HCEC 1CT (cell line): Measurements from ENCODE around the gene SNX25.

Experiments
- DNase-seq: peaks from one replicate; pipeline ENCODE4 v3.0.0-alpha.2; 2017

The SNX25 gene

DNA sequence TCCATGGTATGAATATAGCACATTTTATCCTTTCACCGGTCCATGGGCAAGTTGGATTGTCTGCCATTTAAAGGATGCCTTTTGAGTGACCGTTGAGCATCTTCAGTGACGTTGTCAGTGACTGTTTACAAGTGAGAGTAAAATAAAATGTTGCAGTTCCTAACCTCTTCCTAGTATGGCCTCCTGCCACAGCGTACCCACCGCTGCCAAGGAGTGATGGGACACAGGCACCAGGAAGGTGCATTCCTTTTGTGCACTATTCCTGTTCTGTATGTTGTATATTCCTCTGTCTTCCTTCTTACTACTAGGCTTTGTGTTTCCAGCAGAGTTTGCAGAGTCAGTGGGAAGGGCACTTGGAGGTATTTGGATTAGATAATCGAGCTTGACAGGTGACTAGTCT is 61.5 kb downstream of the SNX25 start:
- DNase-seq: no peak

DNA sequence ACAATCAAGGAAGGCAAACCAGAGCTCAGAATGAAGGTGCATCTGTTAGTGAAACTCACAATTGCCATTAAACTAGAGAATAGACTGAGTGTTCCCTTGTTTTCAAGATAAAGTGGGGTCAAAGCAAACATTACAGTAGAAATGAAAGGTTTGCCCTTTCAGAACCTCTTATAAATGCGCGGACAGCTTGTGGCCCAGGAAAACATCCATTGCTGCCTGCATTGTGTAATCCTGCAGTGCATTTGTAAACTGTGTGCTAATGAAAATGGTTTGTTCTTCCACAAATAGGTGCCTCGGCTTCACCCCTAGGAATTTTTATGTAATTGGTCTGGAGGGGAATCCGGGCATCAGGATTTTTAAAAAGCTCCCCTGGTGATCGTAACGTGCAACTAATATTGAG is 62.8 kb downstream of the SNX25 start:
- DNase-seq: no peak

DNA sequence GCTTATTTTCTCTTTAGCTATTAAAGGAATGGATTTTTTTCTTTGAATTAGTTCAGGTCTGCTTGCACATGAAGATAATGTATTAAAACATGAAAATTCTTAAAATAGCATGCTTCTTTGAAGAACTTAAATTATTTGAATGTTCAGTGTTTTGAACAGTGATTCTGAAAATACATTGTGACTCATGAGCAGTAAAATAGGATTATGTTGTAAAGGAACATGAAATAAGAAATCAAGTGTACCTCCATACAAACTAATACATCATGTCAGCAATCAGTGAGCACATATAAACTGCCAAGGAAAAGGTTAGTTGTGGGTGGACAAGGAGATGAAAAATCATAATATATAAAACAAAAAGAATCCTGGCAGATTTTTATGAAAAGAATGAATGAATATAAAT is 66.1 kb downstream of the SNX25 start:
- DNase-seq: no peak

DNA sequence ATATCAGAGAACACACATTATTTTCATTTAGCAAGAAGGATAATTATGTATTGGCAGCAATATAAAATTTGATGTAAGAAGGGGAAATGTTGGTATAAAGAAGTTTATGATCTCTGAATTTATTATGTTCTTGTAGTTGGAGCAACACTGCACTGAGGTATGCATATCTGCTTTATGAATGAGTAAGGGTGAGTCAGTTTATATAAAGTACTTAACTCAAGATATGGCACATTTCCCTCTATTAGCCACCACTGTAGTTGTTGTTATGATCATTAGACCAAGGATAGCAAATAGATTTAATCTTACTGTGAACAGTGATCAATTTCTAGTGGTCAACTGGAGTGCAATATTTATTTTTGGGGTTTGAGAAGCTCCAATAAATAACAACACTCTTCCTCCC is 66.6 kb downstream of the SNX25 start:
- peak; percentile 55 for DNase-seq

DNA sequence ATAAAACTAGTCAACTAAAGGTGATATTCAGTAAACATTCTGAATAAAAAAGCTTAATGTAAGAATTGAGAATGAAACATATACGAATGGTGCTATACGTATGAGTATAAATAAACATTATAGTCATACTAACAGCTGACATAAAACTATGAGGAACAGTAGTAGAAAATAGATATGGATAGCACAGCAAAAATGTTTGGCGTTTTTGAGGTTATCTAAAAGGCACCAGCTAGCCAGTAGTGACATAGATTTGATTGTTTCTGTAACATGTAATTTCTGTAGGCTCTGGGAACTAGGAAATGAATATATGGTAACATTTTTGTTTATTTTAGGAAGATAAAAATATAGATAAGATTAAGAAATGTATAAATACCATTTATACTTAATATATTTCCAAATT is 69.3 kb downstream of the SNX25 start:
- DNase-seq: no peak

DNA sequence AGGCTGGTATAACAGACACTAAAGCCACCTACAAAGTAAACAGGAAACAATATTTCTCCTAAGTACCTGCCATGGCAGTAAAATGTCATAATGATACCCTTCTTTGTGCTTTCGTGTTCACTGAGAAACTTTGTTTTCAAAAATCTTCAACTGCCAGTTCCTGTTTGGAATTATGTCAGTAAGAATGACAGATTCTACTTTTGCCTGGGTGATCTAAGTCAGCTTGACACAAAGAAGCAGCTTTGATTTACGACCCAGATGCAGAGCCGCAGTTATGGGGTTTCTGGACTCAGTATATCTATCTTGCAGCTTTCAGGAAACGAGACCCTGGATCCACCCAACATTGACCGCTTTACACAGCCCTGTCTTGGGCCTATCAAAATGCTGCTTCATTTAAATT is 71.2 kb downstream of the SNX25 start:
- DNase-seq: no peak

DNA sequence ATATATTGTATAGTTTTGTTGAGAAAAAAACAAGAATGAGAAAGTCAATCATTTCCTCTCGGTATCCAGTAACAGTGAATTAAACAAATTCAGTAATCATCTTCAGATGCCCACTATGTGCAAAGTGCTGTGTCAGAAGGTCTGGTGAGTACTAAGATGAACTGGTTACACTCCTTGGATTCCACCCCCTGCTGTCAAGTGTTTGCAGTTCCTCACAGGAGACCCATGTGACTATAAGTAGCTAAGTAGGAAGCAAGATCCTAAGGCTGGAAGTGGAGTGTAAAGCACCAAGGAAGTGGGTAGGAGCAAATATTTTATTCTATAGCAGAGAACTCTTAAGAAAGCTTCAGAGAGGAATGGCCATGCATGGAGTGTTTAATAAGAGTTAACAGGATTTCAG is 73.6 kb downstream of the SNX25 start:
- peak; percentile 11 for DNase-seq

DNA sequence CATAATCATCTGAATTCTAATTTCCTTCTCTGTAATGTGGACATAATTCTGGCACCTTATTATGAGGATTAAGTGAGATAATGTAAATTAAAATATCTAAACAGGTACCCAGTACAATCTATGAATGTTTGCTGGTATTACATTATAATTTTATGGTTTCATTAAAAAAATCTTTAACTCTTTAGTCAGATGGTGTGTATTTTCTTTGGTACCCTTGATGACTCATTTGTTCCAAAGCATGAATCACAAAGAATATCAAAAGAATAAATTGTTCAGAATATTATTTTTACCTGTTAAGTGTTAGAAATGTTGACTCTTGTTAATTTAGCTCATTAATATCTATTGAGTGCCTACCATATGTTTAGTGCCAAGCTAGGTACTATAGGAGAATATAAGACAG is 74.3 kb downstream of the SNX25 start:
- DNase-seq: peak; percentile 37

DNA sequence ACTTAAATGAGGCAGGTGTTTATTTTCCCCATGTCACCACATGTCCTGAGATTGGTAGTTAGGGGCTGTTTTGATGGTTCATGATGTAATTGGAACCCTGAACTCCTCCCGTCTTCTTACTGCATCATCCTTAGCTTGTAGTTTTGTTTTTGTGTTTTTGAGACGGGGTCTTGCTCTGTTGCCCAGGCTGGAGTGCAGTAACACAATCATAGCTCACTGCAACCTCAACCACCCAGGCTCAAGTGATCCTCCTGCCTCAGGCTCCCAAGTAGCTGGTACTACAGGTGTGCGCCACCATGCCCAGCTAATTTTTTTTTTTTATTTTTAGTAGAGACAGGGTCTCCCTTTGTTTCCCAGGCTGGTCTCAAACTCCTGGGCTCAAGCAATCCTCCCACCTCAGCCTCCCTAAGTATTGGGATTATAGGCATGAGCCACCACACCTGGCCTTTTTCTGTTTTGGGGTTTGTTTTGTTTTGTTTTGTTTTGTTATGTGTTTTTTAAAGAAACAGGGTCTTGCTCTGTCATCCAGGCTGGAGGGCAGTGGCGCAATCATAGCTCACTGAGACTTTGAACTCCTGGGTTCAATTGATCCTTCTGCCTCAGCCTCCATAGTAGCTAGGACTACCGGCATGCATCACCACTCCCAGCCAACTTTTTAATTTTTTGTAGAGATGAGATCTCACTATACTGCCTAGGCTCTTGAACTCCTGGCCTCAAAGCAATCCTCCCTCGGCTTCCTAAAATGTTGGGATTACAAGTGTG is 76.4 kb downstream of the SNX25 start:
- DNase-seq: no peak

DNA sequence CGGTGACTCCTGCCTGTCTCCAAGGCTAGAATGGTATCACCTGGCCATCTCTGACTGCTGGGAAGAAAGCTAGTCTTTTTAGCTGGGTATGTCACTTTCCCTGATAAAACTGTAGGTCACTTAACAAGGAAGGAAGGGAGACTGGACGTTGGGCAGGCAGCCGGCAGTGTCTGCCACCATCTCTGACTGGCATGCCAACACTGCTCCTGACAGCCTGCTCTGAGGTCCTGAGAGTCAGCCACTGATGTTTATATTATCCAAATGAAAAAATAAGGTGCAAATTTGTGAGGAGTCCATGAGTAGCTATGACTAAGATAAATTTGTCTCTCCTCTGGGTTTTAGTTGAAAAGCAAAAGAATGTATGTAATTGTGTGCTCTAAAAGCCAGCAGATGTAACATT is 77.2 kb downstream of the SNX25 start:
- DNase-seq: no peak

DNA sequence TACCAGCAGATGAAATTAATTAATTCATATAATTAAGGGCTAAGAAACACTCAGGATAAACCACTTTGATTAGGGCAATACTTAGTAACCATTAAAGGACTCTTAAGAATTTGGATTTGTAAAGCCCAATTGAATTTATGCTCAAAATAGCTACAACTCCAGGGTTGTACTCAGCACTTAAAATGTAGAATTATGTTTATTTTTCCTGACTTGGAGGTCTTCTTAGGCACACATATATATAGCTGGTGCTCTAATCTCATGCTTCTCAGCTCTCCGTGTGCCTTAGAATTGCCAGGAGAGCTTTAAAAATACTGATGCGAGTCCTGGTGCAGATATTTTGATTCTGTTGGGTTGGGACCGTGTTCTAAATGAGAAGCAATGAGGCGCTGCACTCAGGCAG is 77.6 kb downstream of the SNX25 start:
- DNase-seq: no peak

DNA sequence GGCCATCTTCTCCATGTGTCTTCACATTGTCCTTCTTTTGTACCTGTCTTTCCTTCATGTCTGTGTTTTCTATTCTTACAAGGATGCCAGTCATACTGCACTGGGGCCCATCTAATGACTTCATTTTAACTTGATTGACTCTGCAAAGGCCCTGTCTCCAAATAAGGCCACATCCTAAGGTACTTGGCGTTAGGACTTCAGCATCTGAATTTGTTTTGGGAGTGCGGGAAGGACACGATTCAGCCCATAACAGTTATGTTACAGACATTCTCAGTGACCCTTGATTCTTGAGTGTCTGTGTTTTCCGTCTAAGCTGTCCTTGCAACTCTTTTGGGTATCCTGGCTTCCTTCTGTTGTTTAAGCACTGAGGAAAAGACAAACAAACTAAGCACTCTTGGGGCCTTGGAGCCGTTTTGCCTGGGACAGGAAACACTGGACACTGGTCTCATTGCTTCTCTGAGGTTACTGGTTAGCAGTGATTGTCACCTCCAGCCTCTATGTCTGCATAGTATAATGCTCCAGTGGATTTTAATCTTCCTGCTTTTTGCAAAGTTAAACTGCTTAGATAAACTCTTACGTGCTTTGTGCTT is 80.7 kb downstream of the SNX25 start:
- no peak for DNase-seq

DNA sequence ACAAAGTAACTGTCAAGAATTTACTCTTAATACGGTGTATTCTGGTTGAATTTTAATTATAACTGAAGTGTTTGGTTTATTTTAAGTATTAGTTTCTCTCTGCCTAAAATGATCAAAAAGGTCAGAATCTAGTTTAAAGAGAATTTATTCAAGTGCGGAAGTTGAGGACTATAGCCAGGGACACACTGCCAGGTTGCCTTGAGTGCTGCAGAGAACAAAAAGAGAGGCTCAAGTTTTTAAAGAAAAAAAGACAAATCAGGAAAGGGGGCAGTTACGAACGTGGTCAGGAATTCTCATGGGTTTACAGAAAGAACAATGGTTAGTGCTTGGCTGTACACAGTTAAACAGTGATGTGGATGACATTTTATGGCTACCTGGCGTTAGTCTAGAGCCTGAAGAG is 81.3 kb downstream of the SNX25 start:
- no peak for DNase-seq

DNA sequence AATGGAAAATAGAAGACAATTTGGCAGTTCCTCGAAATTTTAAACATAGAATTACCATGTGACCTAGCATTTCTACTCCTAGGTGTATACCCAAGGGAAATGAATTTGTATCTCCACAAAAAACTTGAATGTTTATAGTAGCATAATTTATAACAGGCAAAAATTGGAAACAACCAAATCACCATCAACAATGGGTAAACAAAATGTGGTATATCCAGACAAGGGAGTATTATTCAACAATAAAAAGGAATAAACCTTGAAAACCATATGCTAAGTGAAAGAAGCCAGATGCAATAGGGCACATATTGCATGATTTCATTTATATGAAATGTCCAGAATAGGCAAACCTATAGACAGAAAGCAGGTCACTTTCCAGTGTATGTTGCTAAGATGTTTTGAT is 83.8 kb downstream of the SNX25 start:
- DNase-seq: no peak

DNA sequence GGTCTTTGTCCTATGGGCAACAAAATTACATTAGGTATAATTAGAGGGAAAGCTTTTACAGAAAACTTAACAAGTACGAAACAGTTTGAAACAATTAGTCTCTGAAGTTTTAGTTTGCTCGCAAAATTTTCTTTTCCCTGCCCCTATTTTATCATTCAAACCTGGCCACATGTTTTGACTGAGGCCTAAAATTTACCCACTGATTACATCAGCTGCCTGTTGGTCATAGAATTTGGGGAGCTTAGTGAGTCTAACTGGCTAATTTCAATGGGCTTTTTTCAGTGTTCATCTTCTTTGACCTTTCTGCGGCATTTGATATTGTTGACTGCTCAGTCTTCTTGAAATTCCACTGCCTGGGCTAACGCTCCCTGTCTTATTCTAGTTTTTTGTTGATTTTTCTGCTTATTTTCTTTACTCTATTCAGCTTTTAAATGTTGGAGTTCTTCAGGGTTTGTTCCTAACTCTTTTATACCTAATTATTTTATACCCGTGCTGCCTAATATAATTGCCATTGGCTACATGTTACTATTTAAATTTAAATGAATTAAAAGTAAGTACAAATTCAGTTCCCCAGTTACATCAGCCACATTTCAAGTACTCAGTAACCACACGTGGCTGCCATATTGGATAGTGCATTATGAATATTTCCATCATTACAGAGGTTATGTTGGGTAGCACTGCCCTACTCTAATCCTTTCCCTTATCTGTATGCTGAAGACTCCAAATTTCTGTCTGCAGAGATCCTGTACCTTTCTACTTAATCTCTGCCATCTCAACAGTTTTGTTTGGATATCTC is 87.5 kb downstream of the SNX25 start:
- no peak for DNase-seq

DNA sequence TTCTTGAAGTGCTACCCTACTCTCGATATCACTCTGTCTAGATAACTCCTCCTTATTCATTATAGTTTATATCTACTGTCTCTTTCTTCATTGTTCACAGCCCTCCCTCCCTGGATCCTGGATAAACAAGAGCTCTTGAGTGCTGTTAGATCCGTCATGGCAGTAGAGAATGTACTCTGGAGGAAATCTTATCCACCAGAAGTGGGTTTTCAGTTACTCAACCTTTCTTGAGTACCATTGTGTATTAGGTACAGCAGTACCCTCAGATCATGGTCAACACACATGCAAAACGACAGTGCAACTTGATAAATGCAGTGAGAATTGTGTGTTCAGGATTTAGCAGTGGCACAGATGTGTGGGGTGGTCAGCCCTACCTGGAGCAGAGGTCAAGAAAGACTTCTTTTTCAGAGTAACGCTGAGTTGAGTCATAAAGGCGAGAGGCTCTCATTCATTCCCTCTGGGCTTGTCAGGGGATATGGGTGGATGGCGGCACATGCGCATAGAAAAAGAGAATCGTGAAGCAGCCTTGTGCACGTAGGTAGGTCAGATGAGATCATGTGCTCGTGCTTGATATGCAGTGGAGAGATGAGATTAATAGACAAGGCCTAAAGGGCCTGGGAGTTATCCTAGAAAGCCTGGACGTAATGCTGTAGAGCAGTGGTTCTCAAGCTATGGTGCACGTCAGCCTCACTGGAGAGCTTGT is 89.5 kb downstream of the SNX25 start:
- no peak for DNase-seq

DNA sequence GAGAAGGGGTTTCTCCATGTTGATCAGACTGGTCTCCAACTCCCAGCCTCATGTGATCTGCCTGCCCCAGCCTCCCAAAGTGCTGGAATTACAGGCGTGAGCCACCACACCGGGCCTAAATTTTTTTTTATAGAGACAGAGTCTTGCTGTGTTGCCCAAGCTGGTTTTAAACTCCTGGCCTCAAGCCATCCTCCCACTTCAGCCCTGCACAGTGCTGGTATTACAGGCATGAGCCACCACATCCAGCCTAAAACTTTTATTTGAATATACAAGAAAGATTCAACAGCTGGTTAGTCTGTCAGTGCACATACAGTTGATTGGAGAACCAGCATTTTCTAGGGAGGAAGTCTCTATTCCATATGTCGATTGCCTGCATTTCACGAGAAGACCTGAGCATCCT is 95.1 kb downstream of the SNX25 start:
- no peak for DNase-seq

DNA sequence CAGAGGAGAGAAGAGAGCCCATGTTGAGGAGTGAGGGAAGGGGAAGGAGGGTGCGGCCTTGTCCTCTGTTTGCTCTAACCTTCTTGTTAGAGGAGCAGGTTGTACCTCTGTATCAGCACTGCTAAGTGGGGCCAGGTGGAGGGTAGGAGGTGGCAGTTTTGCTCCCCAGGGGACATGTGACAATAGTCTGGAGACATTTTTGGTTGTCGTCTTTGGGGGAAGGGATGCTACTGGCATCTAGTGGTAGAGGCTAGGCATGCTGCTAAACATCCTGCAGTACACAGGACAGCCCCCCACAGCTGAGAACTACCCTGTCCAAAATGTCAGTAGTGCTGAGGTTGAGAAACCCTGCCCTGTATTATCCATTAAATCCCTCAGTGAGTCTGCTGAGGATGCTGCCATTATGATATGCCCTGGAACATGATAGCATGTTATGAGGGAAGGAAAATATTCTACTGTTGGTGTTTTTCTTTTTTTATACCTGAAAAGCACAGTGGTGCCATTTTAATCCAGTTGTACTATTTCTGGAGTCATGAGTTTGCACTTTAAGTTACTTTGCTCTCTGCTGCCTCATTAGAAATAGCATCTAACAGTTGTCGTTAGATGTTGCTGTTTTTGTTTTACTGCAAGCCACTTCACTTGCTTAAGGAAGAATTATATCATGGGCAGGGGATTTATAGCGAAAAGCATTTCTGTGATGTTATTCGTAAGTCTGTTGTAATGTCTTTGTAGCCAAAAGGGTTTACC is 95.7 kb downstream of the SNX25 start:
- peak; percentile 20 for DNase-seq

DNA sequence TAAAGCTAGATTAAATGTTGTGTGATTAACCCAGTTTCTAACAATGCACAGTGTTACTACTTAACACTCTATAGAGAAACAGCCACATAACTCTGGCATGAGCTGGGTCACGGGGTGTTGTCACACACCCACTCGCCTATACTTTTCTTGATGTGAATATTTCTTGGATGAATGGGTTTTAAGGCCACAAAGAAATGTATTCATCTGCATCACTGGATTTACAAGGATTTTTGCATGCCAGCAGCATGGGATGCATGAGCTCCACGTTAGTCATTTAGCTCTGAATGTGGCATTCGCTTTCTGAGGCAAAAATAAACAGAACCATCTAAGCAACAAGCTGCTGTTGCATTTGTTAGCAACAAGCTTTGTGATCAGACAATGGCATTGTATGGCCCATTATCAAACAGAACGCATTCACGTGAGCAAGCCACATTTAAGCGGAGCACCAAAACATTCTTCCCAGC is 96.6 kb downstream of the SNX25 start:
- DNase-seq: peak; percentile 90

DNA sequence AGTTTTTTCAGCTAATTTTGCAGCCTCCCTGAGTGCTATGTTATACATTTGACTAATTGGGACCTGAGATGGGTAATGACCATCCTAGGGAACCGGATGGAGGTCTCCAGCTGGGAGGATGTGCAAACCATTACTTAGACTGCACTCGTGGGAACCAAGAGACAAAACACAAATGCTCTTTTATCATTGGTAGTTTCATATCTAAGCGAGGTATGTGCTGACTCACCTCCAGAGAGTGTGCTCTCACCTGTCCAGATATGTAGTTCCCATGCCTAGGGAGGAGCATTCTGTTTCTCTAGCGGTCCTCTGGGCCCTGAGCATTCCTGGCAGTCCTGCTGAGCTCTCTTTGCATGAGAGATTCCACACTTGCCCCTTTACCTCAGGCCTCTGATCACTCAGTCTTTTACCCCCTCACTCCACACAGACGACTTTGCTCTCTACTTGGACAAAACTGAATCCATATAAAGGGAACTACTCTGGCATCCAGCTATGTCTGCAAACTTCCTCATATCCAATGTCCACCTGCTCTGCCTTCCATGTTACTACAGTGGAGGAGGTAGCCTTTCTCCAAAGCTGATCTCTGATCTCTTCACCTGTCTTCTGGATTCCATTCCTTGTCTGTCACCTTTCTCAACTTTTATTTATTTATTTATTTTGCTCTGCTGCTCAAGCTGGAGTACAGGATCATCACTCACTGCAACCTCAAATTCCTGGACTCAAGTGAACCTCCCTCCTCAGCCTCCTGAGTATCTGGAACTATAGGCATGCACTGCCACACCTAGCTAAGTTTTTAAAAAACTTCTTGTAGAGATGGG is 97.9 kb downstream of the SNX25 start:
- no peak for DNase-seq

DNA sequence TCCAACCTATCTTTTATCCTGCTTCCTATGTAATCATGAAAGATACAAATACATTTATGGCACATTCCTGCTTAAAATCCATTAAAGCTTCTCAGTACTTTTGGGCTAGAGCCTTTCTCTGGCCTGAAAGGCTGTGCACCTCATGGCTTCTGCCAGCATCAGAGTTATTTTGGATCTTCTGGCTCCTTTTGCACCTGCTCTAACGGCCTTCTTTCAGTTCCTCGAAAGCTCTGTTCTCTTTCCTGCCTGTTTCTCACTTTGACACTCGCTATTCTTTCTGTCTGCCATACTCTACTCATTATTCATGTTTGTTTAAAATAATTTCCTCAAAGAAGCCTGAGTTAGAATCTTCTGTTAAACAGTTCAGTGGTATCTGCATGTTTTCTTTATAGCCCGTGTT is 100.4 kb downstream of the SNX25 start:
- DNase-seq: no peak
